ENCODE measurements around the gene SKI.

SKI gene

GRCh38 chr1:2298685-2299084 lies 70.6 kb downstream of the SKI start:
- DNase-seq, result no peak

DNA sequence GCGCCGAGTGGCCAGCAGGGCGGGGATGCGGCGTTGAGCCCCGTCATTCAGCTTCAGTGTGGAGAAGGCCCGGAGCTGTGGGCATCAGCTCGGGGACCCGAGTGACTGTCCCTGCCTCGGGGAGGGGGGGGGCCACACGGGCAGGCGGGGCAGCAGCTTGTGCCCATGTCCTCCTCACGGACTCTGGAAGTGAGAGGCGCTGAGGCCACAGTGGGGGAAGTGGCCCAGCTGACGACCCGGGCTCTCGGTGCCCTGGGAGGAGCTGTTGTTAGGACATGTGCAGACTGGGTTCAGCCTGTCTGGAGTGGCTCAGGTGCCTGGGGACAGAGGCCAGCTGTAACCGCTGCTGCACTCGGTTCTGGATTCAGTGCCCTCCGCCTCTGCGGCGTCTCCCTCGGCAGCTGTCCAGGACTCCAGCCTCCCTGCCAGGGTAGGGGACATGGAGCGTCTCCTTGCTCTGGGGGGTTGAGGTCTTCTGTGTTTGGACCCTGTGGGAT lies 71.1 kb downstream of the SKI start:
- DNase-seq, result no peak

DNA sequence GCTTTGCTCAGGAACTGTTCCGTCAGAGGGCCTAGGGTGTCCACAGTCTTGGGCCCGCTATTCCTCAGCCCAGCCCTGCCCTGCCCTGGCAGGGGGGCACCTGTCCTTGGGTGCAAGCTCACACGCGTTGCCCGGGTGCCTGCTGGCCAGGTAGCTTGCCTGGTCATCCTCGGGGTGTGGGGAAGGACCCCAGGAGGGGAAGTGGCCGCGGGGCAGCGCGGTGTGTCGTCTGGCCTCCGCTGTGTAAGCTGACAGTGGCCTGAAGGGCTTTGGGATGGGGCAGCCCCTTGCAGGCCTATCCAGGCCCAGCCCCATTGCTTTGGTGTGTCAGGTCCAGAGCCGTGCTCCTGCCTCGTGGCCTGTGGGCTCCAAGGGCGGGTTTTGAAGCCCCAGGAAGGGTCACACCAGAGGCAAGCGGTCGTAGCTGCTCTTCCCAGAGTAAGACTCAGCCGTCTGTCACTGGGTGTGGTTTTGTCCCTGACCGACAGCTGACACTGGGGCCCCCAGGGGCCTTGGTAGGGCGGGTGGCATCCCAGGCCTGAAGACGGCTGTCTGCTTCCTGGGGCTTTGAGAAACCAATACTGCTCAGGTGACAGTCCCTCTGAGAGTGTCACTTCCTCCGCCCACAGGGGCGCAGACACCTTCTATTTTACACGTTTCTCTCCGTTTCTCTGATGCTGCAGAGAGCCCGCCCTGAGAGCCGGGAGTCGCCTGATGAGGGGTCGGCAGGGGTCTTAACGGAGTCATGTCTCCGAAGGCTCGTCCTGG lies 72.1 kb downstream of the SKI start:
- DNase-seq, result no peak

GRCh38 chr1:2300851-2301606 lies 72.9 kb downstream of the SKI start:
- DNase-seq, result no peak

GRCh38 chr1:2301607-2302291 lies 73.6 kb downstream of the SKI start:
- no peak for DNase-seq

DNA sequence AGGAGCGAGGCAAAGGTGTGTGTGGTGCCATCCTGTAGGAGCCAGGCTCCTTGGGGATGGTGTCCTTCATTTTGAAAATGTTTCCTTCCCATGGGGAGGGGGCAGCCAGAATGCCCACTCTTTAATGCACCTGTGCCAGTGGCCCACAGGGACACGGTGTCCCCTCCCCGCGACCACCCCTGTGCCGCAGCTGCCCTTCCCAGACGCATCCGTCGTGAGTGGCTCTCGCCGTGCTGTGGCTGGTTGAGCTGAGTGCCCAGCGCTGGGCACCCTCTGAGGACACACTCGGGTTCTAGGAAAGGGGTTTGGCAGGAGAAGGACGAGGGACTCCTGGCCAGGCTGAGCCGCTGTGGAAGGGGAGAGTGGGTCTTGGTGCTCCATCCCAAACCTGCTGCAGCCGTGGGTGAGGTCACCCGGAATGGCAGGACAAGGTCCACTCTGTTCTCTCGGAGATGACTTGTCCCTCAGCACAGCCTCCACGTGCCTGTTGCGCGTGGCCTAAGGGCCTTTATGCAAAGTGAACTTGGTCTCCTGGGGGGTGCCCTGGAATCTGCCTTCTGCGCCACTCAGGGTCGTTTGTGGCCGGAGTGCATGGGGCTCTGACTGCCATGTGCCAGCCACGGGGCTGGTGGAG lies 74.3 kb downstream of the SKI start:
- no peak for DNase-seq

GRCh38 chr1:2303016-2303775 lies 75.1 kb downstream of the SKI start:
- DNase-seq, result no peak

DNA sequence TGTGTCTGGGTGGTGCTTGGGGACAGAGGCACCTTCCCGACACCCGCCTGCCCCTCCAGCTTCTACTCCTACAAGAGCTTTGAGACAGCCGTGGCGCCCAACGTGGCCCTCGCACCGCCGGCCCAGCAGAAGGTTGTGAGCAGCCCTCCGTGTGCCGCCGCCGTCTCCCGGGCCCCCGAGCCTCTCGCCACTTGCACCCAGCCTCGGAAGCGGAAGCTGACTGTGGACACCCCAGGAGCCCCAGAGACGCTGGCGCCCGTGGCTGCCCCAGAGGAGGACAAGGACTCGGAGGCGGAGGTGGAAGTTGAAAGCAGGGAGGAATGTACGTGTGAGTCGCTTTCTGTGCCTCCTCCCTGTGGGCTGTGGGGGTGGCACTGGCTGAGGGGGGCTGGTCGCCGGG lies 75.7 kb downstream of the SKI start:
- DNase-seq, result no peak

- DNase-seq, result no peak
Measured at GRCh38 chr1:2304282-2304681, 76.2 kb downstream of the SKI start.

- no peak for DNase-seq
Measured at GRCh38 chr1:2304921-2305681, 77.0 kb downstream of the SKI start.

GRCh38 chr1:2306151-2306978 lies 78.2 kb downstream of the SKI start:
- no peak for DNase-seq

- DNase-seq, result no peak
Measured at GRCh38 chr1:2307064-2307605, 79.0 kb downstream of the SKI start.

DNA sequence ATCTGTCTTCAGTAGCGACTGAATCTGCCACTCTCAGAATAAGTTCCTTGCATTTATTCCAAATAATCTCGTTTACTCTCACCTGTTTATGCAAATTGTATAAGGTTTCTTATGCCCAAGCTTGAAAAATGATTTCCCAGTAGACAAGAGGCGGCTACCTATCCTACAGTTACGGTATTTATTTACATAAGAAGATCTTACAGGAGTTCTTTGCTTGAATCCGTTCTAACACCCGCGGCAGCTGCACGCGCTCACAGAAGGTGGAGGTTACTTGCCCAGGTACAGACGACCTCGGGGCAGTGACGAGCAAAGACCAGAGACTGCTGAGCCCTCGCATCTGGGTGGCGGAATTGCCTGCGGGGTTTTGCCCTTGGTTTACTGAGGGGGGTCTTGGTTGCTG lies 79.9 kb downstream of the SKI start:
- no peak for DNase-seq

DNA sequence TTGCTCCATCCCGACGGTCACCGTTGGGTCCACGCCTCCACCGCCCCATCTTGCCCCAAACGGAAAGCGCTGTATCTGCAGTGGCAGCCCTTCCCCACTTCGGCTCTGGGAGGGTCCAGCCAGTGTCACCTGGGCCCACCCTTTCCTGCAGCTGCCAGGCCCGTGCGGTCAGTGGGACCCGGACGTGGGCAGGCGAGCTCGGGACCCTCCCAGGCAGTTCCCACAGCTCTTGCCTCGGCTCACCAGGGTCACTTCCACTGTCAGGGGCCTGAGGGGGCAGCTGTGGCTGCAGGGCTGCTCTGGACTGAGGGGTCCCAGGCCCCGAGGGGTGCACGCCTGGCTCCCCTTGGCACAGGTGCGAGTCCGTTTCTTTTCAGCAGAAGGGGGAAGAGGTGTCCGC lies 80.7 kb downstream of the SKI start:
- DNase-seq, result no peak

GRCh38 chr1:2310332-2311183 lies 82.4 kb downstream of the SKI start:
- DNase-seq, result no peak

DNA sequence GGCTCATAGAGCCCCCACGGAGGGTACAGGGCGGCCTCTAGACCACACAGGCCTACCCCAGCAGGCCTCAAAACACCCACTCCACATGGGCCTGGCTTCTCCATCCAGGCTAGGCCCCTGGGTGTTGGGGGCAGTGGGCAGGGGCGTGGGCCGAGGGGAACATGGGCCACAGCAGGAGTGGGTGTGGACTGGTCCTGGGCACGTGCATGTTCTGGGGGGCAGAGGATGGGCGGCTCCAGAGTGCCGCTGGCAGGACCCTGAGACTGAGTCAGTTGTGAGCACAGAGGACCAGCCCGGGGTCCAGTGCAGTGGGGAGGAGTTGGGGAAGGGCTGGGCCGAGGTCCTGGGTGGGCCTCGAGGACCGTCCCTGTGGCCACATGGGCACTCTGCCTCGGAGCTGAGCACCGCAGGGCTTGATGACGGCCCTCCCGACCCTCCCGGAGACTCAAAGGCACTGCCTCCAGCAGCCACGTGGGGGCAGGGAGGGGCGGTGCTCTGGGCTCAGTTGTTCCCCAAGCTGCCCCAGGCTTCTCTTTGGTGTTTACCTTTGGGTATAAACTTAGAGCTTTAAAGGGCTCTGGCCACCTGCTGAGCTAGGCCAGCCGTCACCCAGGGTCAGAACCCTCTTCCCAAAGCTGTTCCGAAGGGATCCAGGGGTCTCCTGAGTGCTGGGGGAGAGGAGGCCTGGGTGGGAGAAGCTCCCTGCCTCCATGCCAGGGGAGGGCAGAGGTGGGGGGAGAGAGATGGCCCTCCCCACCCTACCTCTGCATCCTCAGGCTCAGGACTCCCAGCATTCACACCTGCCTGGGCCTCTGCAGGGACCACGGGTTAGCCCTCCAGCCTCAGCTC lies 83.3 kb downstream of the SKI start:
- DNase-seq, result no peak

DNA sequence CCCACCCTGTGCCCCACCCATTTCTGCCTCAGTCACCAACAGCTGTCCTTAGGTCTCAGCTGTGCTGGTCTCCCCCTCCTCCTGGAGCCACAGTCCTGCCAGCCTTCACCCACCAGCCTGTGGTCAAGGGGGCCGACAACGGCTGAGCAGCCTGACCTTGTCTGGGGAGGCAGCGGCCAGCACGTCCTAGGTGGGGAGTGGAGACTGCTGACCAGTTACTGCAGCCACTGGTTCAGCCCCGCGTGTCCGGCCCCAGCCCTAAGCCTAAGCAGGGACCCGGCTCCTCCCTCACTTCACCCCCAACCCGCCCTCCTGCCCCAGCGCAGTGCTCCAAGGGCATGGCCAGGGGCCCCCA lies 84.0 kb downstream of the SKI start:
- DNase-seq, result no peak

DNA sequence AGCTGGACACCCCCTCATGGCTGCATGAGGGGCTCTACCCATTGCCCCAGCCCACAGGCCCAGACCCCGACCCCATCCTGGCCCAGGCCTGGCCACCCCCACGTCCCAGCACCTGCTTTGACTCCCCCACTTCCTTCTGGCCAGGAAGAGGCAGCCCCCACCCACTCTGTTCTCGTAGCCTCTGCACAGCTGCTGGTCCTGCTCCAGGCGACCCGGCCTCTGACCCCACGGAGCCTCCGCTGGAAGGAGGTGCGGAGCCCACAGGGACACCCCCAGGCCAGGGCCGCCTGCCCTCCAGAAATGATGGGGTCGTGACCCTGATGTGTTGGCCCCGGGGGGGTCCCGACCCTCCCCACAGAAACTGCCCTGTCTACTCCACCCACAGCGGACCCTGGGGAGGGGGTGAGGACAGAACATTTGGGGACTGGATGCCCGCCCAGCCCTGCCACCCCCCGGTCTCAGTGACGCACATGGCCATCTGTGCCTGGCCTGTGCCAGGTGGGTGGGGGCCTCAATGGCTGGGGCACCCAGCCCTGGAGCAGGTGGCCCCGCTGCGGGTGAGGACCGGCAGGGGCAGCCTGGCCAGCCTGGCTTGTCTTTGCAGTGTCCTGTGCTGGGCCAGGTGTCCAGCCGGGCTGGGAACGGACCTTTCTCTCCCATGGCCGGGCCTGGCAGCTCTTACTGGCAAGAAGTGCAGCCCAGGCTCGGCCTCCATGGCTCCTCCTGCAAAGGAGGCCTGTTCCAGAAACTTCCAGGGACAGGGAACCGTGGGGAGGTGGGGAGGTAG lies 84.6 kb downstream of the SKI start:
- DNase-seq, result no peak
